HepG2 (cell line): ENCODE data around the gene ZBTB45.

Experiments used
- MTA1 ChIP-seq: sonication (generic); formaldehyde crosslinking; IDR thresholded peaks from 2 replicates; pipeline ENCODE4 v1.4.0; 2020; ENCODE audit warnings: missing genetic modification reagents, mild to moderate bottlenecking, borderline replicate concordance
- MXD4 ChIP-seq: IDR thresholded peaks from 2 replicates; pipeline ENCODE4 v1.6.1; 2016; ENCODE audit warnings: mild to moderate bottlenecking, missing biosample characterization, missing genetic modification reagents
- NFATC3 ChIP-seq: sonication (generic); formaldehyde crosslinking; IDR thresholded peaks from 2 replicates; pipeline ENCODE4 v1.5.1; 2020; ENCODE audit warnings: mild to moderate bottlenecking, missing genetic modification reagents
- POLR2A ChIP-seq, 2 experiments: IDR thresholded peaks; 2 replicates each; pipeline ENCODE4 v1.6.1; 2011; ENCODE audit warnings: low read depth in 2 of 2, low read length in 2 of 2, mild to moderate bottlenecking in 1 of 2, moderate library complexity in 1 of 2; ENCODE audit not compliant: insufficient read depth in 1 of 2
- TEAD2 ChIP-seq: sonication (generic); formaldehyde crosslinking; IDR thresholded peaks from 2 replicates; pipeline ENCODE4 v1.9.0; 2021; ENCODE audit warnings: missing genetic modification reagents
- ZFP37 ChIP-seq: sonication (generic); formaldehyde crosslinking; IDR thresholded peaks from 2 replicates; pipeline ENCODE4 v1.4.0; 2020; ENCODE audit warnings: missing genetic modification reagents, borderline replicate concordance
- ZNF124 ChIP-seq: sonication (generic); formaldehyde crosslinking; IDR thresholded peaks from 2 replicates; pipeline ENCODE4 v1.4.0; 2020; ENCODE audit warnings: missing genetic modification reagents
- ZNF615 ChIP-seq: sonication (generic); formaldehyde crosslinking; IDR thresholded peaks from 2 replicates; pipeline ENCODE4 v1.5.0; 2020; ENCODE audit warnings: mild to moderate bottlenecking, missing genetic modification reagents, borderline replicate concordance
- ZNF737 ChIP-seq: sonication (generic); formaldehyde crosslinking; IDR thresholded peaks from 2 replicates; pipeline ENCODE4 v1.5.0; 2020; ENCODE audit warnings: missing genetic modification reagents, mild to moderate bottlenecking, borderline replicate concordance
- TF ChIP-seq, protein P1 (sequence below): IDR thresholded peaks from 2 replicates; pipeline ENCODE4 v1.6.1; 2016; ENCODE audit warnings: mild to moderate bottlenecking, missing biosample characterization, missing genetic modification reagents
- TF ChIP-seq, protein P2 (sequence below), 2 experiments: IDR thresholded peaks; 2 replicates each; pipeline ENCODE4 v1.6.1; 2011 to 2012; ENCODE audit warnings: low read length in 2 of 2, borderline replicate concordance in 1 of 2, low read depth in 1 of 2, mild to moderate bottlenecking in 1 of 2, moderate library complexity in 1 of 2
- TF ChIP-seq, protein P3 (sequence below): sonication (generic); formaldehyde crosslinking; IDR thresholded peaks from 2 replicates; pipeline ENCODE4 v1.5.0; 2020; ENCODE audit warnings: missing genetic modification reagents

DNA sequence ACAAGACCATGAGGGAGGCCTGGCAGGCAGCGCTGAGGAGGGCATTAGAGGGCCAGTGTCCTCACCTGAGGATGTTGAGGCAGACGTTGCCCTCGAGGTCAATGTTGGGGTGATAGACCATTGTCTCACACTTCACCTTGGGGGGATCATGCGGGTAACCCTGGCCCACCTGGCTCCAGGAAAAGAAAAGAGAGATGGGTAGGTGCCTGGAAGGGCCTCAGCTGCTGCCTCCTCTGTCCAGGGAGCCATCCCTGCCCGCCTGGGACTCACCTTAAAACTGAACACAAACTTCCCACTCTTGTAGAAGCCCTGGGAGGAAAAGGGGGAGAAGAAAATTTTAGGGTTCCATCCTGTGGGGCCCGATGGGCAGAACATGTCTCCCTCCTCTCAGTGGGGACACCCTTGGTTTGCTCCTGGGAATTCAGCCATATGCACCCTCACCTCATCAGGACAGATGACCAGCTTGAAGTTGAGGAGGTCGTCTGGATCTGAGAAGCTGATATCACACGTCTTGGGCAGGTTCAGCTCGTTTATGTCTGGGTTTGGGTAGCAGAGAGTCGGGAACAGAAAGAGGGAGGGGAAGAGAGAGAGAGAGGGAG, 37.1 kb upstream of the ZBTB45 start:
- TF ChIP-seq, protein P1, sequence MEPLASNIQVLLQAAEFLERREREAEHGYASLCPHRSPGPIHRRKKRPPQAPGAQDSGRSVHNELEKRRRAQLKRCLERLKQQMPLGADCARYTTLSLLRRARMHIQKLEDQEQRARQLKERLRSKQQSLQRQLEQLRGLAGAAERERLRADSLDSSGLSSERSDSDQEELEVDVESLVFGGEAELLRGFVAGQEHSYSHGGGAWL (CRISPR knock-in tag), result no peak
- TF ChIP-seq TEAD2 (CRISPR knock-in tag), result no peak
- TF ChIP-seq POLR2A (IDR thresholded peaks at IDR 0.05; ENCODE audit: insufficient read depth in 1 of 2, low read depth in 2 of 2, low read length in 2 of 2), result no peak
- no peak for TF ChIP-seq ZNF737
- TF ChIP-seq ZNF615 (CRISPR knock-in tag), result no peak
- TF ChIP-seq NFATC3 (CRISPR knock-in tag), result no peak
- TF ChIP-seq, protein P2, sequence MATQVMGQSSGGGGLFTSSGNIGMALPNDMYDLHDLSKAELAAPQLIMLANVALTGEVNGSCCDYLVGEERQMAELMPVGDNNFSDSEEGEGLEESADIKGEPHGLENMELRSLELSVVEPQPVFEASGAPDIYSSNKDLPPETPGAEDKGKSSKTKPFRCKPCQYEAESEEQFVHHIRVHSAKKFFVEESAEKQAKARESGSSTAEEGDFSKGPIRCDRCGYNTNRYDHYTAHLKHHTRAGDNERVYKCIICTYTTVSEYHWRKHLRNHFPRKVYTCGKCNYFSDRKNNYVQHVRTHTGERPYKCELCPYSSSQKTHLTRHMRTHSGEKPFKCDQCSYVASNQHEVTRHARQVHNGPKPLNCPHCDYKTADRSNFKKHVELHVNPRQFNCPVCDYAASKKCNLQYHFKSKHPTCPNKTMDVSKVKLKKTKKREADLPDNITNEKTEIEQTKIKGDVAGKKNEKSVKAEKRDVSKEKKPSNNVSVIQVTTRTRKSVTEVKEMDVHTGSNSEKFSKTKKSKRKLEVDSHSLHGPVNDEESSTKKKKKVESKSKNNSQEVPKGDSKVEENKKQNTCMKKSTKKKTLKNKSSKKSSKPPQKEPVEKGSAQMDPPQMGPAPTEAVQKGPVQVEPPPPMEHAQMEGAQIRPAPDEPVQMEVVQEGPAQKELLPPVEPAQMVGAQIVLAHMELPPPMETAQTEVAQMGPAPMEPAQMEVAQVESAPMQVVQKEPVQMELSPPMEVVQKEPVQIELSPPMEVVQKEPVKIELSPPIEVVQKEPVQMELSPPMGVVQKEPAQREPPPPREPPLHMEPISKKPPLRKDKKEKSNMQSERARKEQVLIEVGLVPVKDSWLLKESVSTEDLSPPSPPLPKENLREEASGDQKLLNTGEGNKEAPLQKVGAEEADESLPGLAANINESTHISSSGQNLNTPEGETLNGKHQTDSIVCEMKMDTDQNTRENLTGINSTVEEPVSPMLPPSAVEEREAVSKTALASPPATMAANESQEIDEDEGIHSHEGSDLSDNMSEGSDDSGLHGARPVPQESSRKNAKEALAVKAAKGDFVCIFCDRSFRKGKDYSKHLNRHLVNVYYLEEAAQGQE (IDR thresholded peaks at IDR 0.05; ENCODE audit: borderline replicate concordance in 1 of 2, low read depth in 1 of 2, low read length in 2 of 2), result no peak
- no peak for TF ChIP-seq MTA1 (CRISPR knock-in tag)
- no peak for TF ChIP-seq MXD4 (CRISPR knock-in tag)
- TF ChIP-seq, protein P3, sequence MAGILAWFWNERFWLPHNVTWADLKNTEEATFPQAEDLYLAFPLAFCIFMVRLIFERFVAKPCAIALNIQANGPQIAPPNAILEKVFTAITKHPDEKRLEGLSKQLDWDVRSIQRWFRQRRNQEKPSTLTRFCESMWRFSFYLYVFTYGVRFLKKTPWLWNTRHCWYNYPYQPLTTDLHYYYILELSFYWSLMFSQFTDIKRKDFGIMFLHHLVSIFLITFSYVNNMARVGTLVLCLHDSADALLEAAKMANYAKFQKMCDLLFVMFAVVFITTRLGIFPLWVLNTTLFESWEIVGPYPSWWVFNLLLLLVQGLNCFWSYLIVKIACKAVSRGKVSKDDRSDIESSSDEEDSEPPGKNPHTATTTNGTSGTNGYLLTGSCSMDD (CRISPR knock-in tag), result no peak
- no peak for TF ChIP-seq ZFP37 (CRISPR knock-in tag)
- TF ChIP-seq ZNF124 (CRISPR knock-in tag), result no peak
